Transverse colon (tissue), 3 donors: ENCODE data around the gene PDF.

Experiments used
- EP300 ChIP-seq: sonication (generic); formaldehyde crosslinking; IDR thresholded peaks from one replicate; pipeline ENCODE4 v1.6.1; 2017; ENCODE audit warnings: antibody characterized with exemption, low read depth
- TF ChIP-seq, protein P1 (sequence below), 5 experiments: fragments of 200-600 bp in 3 of 5; fragments of 450-650 bp in 2 of 5; sonication (generic) in 3 of 5; IDR thresholded peaks; 1 replicate in 2 of 5; 2 replicates in 3 of 5; pipeline ENCODE4 v1.5.1; 2016 to 2017; ENCODE audit warnings: antibody characterized with exemption in 5 of 5, inconsistent platforms in 3 of 5, mild to moderate bottlenecking in 2 of 5, moderate library complexity in 1 of 5

DNA sequence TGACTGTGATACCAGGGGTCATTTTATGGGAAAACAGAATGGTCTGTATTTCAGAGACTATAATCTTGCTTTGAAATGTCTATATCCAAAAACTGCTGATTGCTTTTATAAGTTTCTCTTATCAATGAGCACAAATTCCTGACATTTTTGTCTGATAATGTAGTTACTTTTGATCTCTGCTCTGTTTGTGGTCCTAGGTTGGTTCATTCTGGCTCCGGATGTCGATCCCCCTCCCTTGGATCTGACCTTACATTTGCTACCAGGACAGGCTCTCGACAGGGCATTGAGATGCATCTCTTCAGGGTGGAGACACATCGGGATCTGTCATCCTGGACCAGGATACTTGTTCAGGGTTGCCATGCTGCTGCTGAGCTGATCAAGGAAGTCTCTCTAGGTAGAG is 46.5 kb downstream of the PDF start:
- TF ChIP-seq, protein P1, sequence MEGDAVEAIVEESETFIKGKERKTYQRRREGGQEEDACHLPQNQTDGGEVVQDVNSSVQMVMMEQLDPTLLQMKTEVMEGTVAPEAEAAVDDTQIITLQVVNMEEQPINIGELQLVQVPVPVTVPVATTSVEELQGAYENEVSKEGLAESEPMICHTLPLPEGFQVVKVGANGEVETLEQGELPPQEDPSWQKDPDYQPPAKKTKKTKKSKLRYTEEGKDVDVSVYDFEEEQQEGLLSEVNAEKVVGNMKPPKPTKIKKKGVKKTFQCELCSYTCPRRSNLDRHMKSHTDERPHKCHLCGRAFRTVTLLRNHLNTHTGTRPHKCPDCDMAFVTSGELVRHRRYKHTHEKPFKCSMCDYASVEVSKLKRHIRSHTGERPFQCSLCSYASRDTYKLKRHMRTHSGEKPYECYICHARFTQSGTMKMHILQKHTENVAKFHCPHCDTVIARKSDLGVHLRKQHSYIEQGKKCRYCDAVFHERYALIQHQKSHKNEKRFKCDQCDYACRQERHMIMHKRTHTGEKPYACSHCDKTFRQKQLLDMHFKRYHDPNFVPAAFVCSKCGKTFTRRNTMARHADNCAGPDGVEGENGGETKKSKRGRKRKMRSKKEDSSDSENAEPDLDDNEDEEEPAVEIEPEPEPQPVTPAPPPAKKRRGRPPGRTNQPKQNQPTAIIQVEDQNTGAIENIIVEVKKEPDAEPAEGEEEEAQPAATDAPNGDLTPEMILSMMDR (IDR thresholded peaks at IDR 0.05) = no peak
- TF ChIP-seq EP300 = no peak
